Measurements from ENCODE around the gene ELP5. TPM values are rescaled to one million over a fixed set of nuclear protein-coding genes. Genes with fewer than 3 reads are reported as not detected.
A peak's percentile ranks its signal among the peaks of the same experiment; 100 is the strongest.

Gene ELP5
- total and polyA plus RNA-seq, 2 donors (not counting 1 experiment from before 2014, with no cell fraction given), result 48.0 to 69.9 TPM

DNA sequence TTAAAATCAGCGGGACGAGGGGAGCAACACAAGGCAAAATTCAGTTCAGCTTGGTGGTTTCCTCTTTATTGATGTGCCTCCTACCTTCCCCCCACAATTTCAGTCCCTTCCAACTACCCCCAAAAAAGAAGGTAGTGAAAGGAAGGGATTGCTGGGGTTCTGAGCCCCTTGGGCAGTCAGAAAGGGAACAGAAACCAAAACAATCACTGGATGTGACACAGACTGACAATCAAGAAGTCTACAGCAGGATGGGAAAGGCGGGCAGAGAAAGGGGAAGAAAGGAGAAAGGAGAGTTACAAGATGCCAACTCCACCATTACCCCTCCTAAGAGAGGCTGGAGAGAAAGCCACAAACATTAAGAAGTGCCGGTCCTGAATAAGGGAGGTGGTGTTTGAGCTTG lies 11.6 kb upstream of the ELP5 start:
- peaks cover 52% of the 10 kb centered on the region for H3K4me1 Mint-ChIP-seq
- Histone ChIP-seq H3K4me3 (ENCODE audit: control extremely low read depth in 1 of 5, extremely low read depth in 1 of 5, insufficient read depth in 1 of 5, low read depth in 2 of 5, low read length in 4 of 5) (peak overlapping the region in 2 of 5 experiments; percentile 32 to 97), H3K79me2 (ENCODE audit: control insufficient read depth, insufficient read depth, low read length) (peaks cover 37% of the 10 kb centered on the region), H3K9ac (ENCODE audit: low read length) (peak overlapping the region; percentile 94), H2AFZ (ENCODE audit: insufficient read depth, low read depth, low read length, poor library complexity, severe bottlenecking) (no peak overlapping the region), H3K27ac (ENCODE audit: low read length in 2 of 2) (peak overlapping the region; percentile 33 to 97), H3K36me3 (replicated peaks in 1 of 2; ENCODE audit: control extremely low read depth in 1 of 2, control insufficient read depth in 1 of 2, extremely low read depth in 1 of 2, insufficient read depth in 2 of 2, low read length in 1 of 2) (peaks cover 0 to 29% of the 10 kb centered on the region in 2 experiments), H3K4me2 (replicated peaks; ENCODE audit: low read depth, low read length, poor library complexity, severe bottlenecking) (peak overlapping the region; percentile 79), H4K20me1 (ENCODE audit: control insufficient read depth, insufficient read depth, low read length, poor library complexity, severe bottlenecking) (peaks cover 22% of the 10 kb centered on the region), H3K9me3 (ENCODE audit: control extremely low read depth in 1 of 3, control insufficient read depth in 2 of 3, insufficient read depth in 1 of 3, low read length in 2 of 3) (no peaks in the 10 kb centered on the region), H3K27me3 (replicated peaks in 1 of 4; ENCODE audit: control extremely low read depth in 1 of 4, control insufficient read depth in 3 of 4, insufficient read depth in 4 of 4, low read length in 3 of 4) (no peaks in the 10 kb centered on the region), H3K4me1 (ENCODE audit: control insufficient read depth in 2 of 2, insufficient read depth in 2 of 2, low read length in 2 of 2) (peaks cover 33 to 41% of the 10 kb centered on the region in 2 donors)
- ATAC-seq (ENCODE audit: low read depth), result no peak
- H3K9me3 Mint-ChIP-seq (ENCODE audit: insufficient read depth), result no peaks in the 10 kb centered on the region
- WGBS (ENCODE audit: insufficient coverage), result 50% methylated on average over 2 of the region's 4 CpGs
- H3K4me3 Mint-ChIP-seq, result peak overlapping the region; percentile 98
- ChIA-PET POLR2A (interaction anchor here (0.6 to 13.1 kb wide), 4 partner anchors 10 to 1007 kb away, joined by 3 to 157 read pairs (median 15); partner anchors contain the start of genes ACADVL, CTC1, CTDNEP1 and DLG4), CTCF (interaction anchor here (0.9 to 5.0 kb wide), 5 partner anchors 9 to 56 kb away, joined by 3 to 36 read pairs (median 6); partner anchors contain the start of genes ACADVL, CTDNEP1, DLG4 and ELP5)
- no peaks in the 10 kb centered on the region for H3K27me3 Mint-ChIP-seq
- peak overlapping the region; percentile 100 for H3K27ac Mint-ChIP-seq
- TF ChIP-seq, protein P1, sequence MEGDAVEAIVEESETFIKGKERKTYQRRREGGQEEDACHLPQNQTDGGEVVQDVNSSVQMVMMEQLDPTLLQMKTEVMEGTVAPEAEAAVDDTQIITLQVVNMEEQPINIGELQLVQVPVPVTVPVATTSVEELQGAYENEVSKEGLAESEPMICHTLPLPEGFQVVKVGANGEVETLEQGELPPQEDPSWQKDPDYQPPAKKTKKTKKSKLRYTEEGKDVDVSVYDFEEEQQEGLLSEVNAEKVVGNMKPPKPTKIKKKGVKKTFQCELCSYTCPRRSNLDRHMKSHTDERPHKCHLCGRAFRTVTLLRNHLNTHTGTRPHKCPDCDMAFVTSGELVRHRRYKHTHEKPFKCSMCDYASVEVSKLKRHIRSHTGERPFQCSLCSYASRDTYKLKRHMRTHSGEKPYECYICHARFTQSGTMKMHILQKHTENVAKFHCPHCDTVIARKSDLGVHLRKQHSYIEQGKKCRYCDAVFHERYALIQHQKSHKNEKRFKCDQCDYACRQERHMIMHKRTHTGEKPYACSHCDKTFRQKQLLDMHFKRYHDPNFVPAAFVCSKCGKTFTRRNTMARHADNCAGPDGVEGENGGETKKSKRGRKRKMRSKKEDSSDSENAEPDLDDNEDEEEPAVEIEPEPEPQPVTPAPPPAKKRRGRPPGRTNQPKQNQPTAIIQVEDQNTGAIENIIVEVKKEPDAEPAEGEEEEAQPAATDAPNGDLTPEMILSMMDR (IDR thresholded peaks at IDR 0.05), result no peak
- no peak for TF ChIP-seq EZH2 (IDR thresholded peaks at IDR 0.05; ENCODE audit: borderline replicate concordance, insufficient read depth, low read depth, low read length, poor library complexity, severe bottlenecking)
- DNase-seq, result peak; percentile 73
- intact Hi-C loops (cut with micrococcal nuclease), result no loop called here

DNA sequence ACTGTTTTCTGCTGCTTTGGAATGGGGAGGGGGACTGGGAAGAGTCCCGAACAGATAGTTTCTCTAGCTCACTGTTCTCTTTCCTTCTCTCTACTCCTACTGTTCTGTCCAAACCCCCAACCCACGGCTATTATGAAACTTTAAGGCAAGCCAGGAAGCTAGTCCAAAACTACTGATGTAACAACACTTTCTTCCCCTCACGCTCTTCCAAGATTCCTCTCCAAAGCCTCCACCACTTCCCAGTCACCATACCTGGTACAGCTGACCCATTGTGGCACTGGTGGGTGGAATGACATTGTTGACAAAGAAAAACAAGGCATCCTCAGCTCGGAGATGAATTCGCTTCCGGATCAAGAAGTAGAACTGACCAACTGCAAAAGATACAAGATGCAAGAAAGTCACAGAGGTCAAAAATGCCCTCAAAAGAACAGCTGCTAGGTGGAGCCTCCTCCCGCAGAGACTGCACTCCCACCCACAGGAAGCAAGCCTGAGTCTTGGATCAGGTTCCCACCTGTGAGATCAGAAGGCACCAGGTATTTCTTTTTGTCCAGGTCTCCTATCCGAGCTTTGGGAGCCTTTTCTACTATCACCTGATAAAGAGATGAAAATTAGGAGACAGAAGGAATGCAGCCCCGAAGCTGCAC lies 10.8 kb upstream of the ELP5 start:
- Histone ChIP-seq H3K4me3 (ENCODE audit: control extremely low read depth in 1 of 5, extremely low read depth in 1 of 5, insufficient read depth in 1 of 5, low read depth in 2 of 5, low read length in 4 of 5) (peak overlapping the region; percentile 81 to 99 (median 99)), H2AFZ (ENCODE audit: insufficient read depth, low read depth, low read length, poor library complexity, severe bottlenecking) (peak overlapping the region; percentile 86), H3K27me3 (replicated peaks in 1 of 4; ENCODE audit: control extremely low read depth in 1 of 4, control insufficient read depth in 3 of 4, insufficient read depth in 4 of 4, low read length in 3 of 4) (no peaks in the 10 kb centered on the region), H3K79me2 (ENCODE audit: control insufficient read depth, insufficient read depth, low read length) (peaks cover 37% of the 10 kb centered on the region), H3K36me3 (replicated peaks in 1 of 2; ENCODE audit: control extremely low read depth in 1 of 2, control insufficient read depth in 1 of 2, extremely low read depth in 1 of 2, insufficient read depth in 2 of 2, low read length in 1 of 2) (peaks cover 1 to 29% of the 10 kb centered on the region in 2 experiments), H3K9ac (ENCODE audit: low read length) (peak overlapping the region; percentile 82), H3K9me3 (ENCODE audit: control extremely low read depth in 1 of 3, control insufficient read depth in 2 of 3, insufficient read depth in 1 of 3, low read length in 2 of 3) (no peaks in the 10 kb centered on the region), H4K20me1 (ENCODE audit: control insufficient read depth, insufficient read depth, low read length, poor library complexity, severe bottlenecking) (peaks cover 22% of the 10 kb centered on the region), H3K4me2 (replicated peaks; ENCODE audit: low read depth, low read length, poor library complexity, severe bottlenecking) (peak overlapping the region; percentile 79), H3K4me1 (ENCODE audit: control insufficient read depth in 2 of 2, insufficient read depth in 2 of 2, low read length in 2 of 2) (peaks cover 31 to 36% of the 10 kb centered on the region in 2 donors), H3K27ac (ENCODE audit: low read length in 2 of 2) (peak overlapping the region; percentile 94 to 97)
- ATAC-seq (ENCODE audit: low read depth) (no peak), DNase-seq (no peak)
- H3K9me3 Mint-ChIP-seq (ENCODE audit: insufficient read depth), result no peaks in the 10 kb centered on the region
- TF ChIP-seq, protein P1 (IDR thresholded peaks at IDR 0.05), result no peak
- ChIA-PET CTCF (interaction anchor here (0.6 to 5.0 kb wide), 6 partner anchors 8 to 314 kb away, joined by 3 to 36 read pairs (median 4); partner anchors contain the start of genes ACADVL, CTDNEP1, DLG4 and ELP5), POLR2A (interaction anchor here (0.6 to 13.1 kb wide), 6 partner anchors 9 to 240 kb away, joined by 3 to 157 read pairs (median 10); partner anchors contain the start of genes ACADVL, CTDNEP1, DLG4 and ELP5)
- H3K4me1 Mint-ChIP-seq, result peaks cover 44% of the 10 kb centered on the region
- WGBS (ENCODE audit: insufficient coverage), result 70% methylated on average over 6 of the region's 9 CpGs
- intact Hi-C loops (cut with micrococcal nuclease), result no loop called here
- H3K27me3 Mint-ChIP-seq, result no peaks in the 10 kb centered on the region
- H3K27ac Mint-ChIP-seq, result peak overlapping the region; percentile 100
- peak overlapping the region; percentile 98 for H3K4me3 Mint-ChIP-seq

All from B cell (primary cell).